HEK293 (cell line): Measurements from ENCODE around the gene FAM171A1.

Experiments used
- CTCF ChIA-PET: fragments of 350-600 bp; formaldehyde crosslinking; extraction: SDS; loops from one replicate; lab custom pipeline; 2021; ENCODE audit warnings: antibody characterized with exemption; lab: Yijun Ruan, JAX
- POLR2A ChIA-PET: fragments of 300-600 bp; formaldehyde crosslinking; extraction: SDS; loops from one replicate; lab custom pipeline; 2020; ENCODE audit warnings: antibody characterized with exemption, inconsistent platforms; lab: Yijun Ruan, JAX
- H3K27ac ChIP-seq: fragments of 200-500 bp; sonication (Bioruptor generic); 2 replicates; pipeline ENCODE4 v1.5.1; 2014; ENCODE audit warnings: low read depth, low read length, control low read depth, inconsistent platforms; ENCODE audit errors: extremely low read depth
- H3K36me3 ChIP-seq, 2 experiments: fragments of 200-500 bp in 1 of 2; sonication (Bioruptor generic) in 1 of 2; 1 replicate in 1 of 2; 2 replicates in 1 of 2; pipeline ENCODE4 v1.5.1; 2014 to 2017; ENCODE audit warnings: inconsistent platforms in 2 of 2, low read length in 2 of 2; ENCODE audit not compliant: control insufficient read depth in 2 of 2, insufficient read depth in 1 of 2
- H3K4me1 ChIP-seq: fragments of 200-500 bp; sonication (Bioruptor generic); 2 replicates; pipeline ENCODE4 v1.5.1; 2014; ENCODE audit warnings: mild to moderate bottlenecking, low read length, inconsistent platforms; ENCODE audit not compliant: control insufficient read depth, insufficient read depth
- H3K4me3 ChIP-seq: 2 replicates; pipeline ENCODE4 v1.5.1; 2011; ENCODE audit warnings: low read depth, mild to moderate bottlenecking, control low read depth, low read length, moderate library complexity
- H3K9me3 ChIP-seq: fragments of 200-500 bp; sonication (Bioruptor generic); 2 replicates; pipeline ENCODE4 v1.5.1; 2014; ENCODE audit warnings: low read depth, low read length, inconsistent platforms; ENCODE audit not compliant: control insufficient read depth, insufficient read depth
- AEBP2 ChIP-seq: fragments of 450-650 bp; formaldehyde crosslinking; IDR thresholded peaks from 2 replicates; pipeline ENCODE4 v1.5.1; 2016; ENCODE audit warnings: missing biosample characterization, missing genetic modification characterization, borderline replicate concordance
- GLIS1 ChIP-seq: fragments of 450-650 bp; formaldehyde crosslinking; IDR thresholded peaks from 2 replicates; pipeline ENCODE4 v1.5.1; 2016; ENCODE audit warnings: missing biosample characterization, missing genetic modification characterization
- HOXA7 ChIP-seq: sonication (generic); formaldehyde crosslinking; IDR thresholded peaks from 2 replicates; pipeline ENCODE4 v1.8.1; 2022; ENCODE audit warnings: missing genetic modification reagents, borderline replicate concordance
- RBAK ChIP-seq: fragments of 450-650 bp; formaldehyde crosslinking; IDR thresholded peaks from 2 replicates; pipeline ENCODE4 v1.5.1; 2016; ENCODE audit warnings: missing biosample characterization, missing genetic modification characterization
- REST ChIP-seq: fragments of 450-650 bp; formaldehyde crosslinking; IDR thresholded peaks from 2 replicates; pipeline ENCODE4 v1.5.1; 2016; ENCODE audit warnings: missing biosample characterization, missing genetic modification characterization
- SCRT1 ChIP-seq: fragments of 450-650 bp; formaldehyde crosslinking; IDR thresholded peaks from 2 replicates; pipeline ENCODE4 v1.5.1; 2016; ENCODE audit warnings: missing biosample characterization, missing genetic modification characterization, borderline replicate concordance
- TRIM28 ChIP-seq: IDR thresholded peaks from 2 replicates; pipeline ENCODE4 v1.6.1; 2011; ENCODE audit warnings: low read length, control low read depth, borderline replicate concordance
- ZBTB17 ChIP-seq: fragments of 450-650 bp; formaldehyde crosslinking; IDR thresholded peaks from 2 replicates; pipeline ENCODE4 v1.5.1; 2016; ENCODE audit warnings: missing biosample characterization, missing genetic modification characterization
- ZNF155 ChIP-seq: fragments of 450-650 bp; formaldehyde crosslinking; IDR thresholded peaks from 2 replicates; pipeline ENCODE4 v1.5.1; 2016; ENCODE audit warnings: missing biosample characterization, missing genetic modification characterization
- ZNF169 ChIP-seq: fragments of 450-650 bp; formaldehyde crosslinking; IDR thresholded peaks from 2 replicates; pipeline ENCODE4 v1.5.1; 2016; ENCODE audit warnings: missing biosample characterization, missing genetic modification characterization
- ZNF223 ChIP-seq: fragments of 450-650 bp; formaldehyde crosslinking; IDR thresholded peaks from 2 replicates; pipeline ENCODE4 v1.5.1; 2016; ENCODE audit warnings: missing biosample characterization, missing genetic modification characterization
- ZNF248 ChIP-seq: fragments of 450-650 bp; formaldehyde crosslinking; IDR thresholded peaks from 2 replicates; pipeline ENCODE4 v1.5.1; 2017; ENCODE audit warnings: missing biosample characterization, missing genetic modification characterization
- ZNF423 ChIP-seq: fragments of 450-650 bp; formaldehyde crosslinking; IDR thresholded peaks from 2 replicates; pipeline ENCODE4 v1.5.1; 2016; ENCODE audit warnings: missing biosample characterization, missing genetic modification characterization
- ZNF623 ChIP-seq: fragments of 450-650 bp; formaldehyde crosslinking; IDR thresholded peaks from 2 replicates; pipeline ENCODE4 v1.5.1; 2016; ENCODE audit warnings: missing biosample characterization, missing genetic modification characterization
- ZNF654 ChIP-seq: fragments of 450-650 bp; formaldehyde crosslinking; IDR thresholded peaks from 2 replicates; pipeline ENCODE4 v1.5.1; 2016; ENCODE audit warnings: low read depth, missing biosample characterization, missing genetic modification characterization
- ZNF707 ChIP-seq: fragments of 450-650 bp; formaldehyde crosslinking; IDR thresholded peaks from 2 replicates; pipeline ENCODE4 v1.5.1; 2016; ENCODE audit warnings: missing biosample characterization, missing genetic modification characterization
- ZSCAN23 ChIP-seq: fragments of 450-650 bp; formaldehyde crosslinking; IDR thresholded peaks from 2 replicates; pipeline ENCODE4 v1.5.1; 2016; ENCODE audit warnings: missing biosample characterization, missing genetic modification characterization

Gene FAM171A1

GRCh38 chr10:15388172-15388571 lies 17.1 kb upstream of the FAM171A1 start (continued):
- TF ChIP-seq REST (tag by site-specific recombination) (peak; percentile 65; the same call in 1 of the 2 replicates), ZNF623 (tag by site-specific recombination) (peak; percentile 69), ZNF654 (tag by site-specific recombination) (peak; percentile 31)

GRCh38 chr10:15387021-15387420 lies 15.9 kb upstream of the FAM171A1 start:
- Histone ChIP-seq H3K4me1 (no peaks in the 10 kb centered on the region), H3K9me3 (no peaks in the 10 kb centered on the region), H3K27ac (no peak overlapping the region), H3K4me3 (no peak overlapping the region), H3K36me3 (no peaks in the 10 kb centered on the region)
- ChIA-PET CTCF (interaction anchor here (0.6 to 1.0 kb wide), 2 partner anchors 31 to 495 kb away, joined by 3 read pairs; no protein-coding TSS in a partner anchor), POLR2A (no interaction called here)
- TF ChIP-seq ZNF707: no peak
- no peak for TF ChIP-seq ZNF423
- no peak for TF ChIP-seq ZNF223 (tag by site-specific recombination)
- TF ChIP-seq RBAK (tag by site-specific recombination): no peak
- no peak for TF ChIP-seq ZNF169 (tag by site-specific recombination)
- TF ChIP-seq GLIS1 (tag by site-specific recombination): peak; percentile 41; the same call in 1 of the 2 replicates
- TF ChIP-seq AEBP2: no peak
- no peak for TF ChIP-seq ZNF248 (tag by site-specific recombination)
- no peak for TF ChIP-seq ZSCAN23 (tag by site-specific recombination)
- no peak for TF ChIP-seq HOXA7 (CRISPR knock-in tag)
- no peak for TF ChIP-seq ZNF155 (tag by site-specific recombination)
- TF ChIP-seq TRIM28: peak; percentile 19; the same call in 1 of the 2 replicates

- CTCF ChIA-PET: interaction anchor here (0.6 to 1.3 kb wide), 3 partner anchors 15 to 31 kb away, joined by 3 to 5 read pairs (median 3); partner anchors contain the start of gene FAM171A1
These were observed 14.7 kb upstream of the FAM171A1 start for GRCh38 chr10:15385552-15386455.

More at GRCh38 chr10:15385552-15386455, 14.7 kb upstream of the FAM171A1 start:
- Histone ChIP-seq H3K27ac (no peak overlapping the region), H3K36me3 (no peaks in the 10 kb centered on the region), H3K4me1 (no peaks in the 10 kb centered on the region), H3K9me3 (no peaks in the 10 kb centered on the region), H3K4me3 (no peak overlapping the region)
- POLR2A ChIA-PET: no interaction called here
- no peak for TF ChIP-seq SCRT1
- TF ChIP-seq ZBTB17 (tag by site-specific recombination): peak; percentile 48
